Neural cell (in vitro differentiated cells): ENCODE results near the gene MAGI1. TPM values are rescaled to one million over a fixed set of nuclear protein-coding genes. Genes with fewer than 3 reads are reported as not detected.

Experiments used
- H2AFZ ChIP-seq: fragments of 200-600, 300-800 bp; sonication (generic), shearing (Covaris generic); 2 replicates; pipeline ENCODE4 v1.6.0; 2014; ENCODE audit warnings: low read depth, mild to moderate bottlenecking, antibody characterized with exemption, low read length, moderate library complexity
- H3F3A ChIP-seq: fragments of 200-600 bp; shearing (Covaris generic); 2 replicates; pipeline ENCODE4 v1.6.1; 2016; ENCODE audit warnings: mild to moderate bottlenecking, moderate library complexity, mixed read lengths, antibody characterized with exemption, low read length; ENCODE audit not compliant: insufficient read depth, poor library complexity, severe bottlenecking
- H3K27ac ChIP-seq: fragments of 200-600, 300-800 bp; sonication (generic), shearing (Covaris generic); 2 replicates; pipeline ENCODE4 v1.5.1; 2014; ENCODE audit warnings: mild to moderate bottlenecking, low read length, moderate library complexity
- H3K27me3 ChIP-seq: fragments of 300-800, 200-600 bp; sonication (generic), shearing (Covaris generic); 2 replicates; pipeline ENCODE4 v1.6.0; 2014; ENCODE audit warnings: mild to moderate bottlenecking, low read depth, low read length, moderate library complexity; ENCODE audit not compliant: insufficient read depth
- H3K36me3 ChIP-seq: fragments of 300-800, 200-600 bp; sonication (generic), shearing (Covaris generic); 2 replicates; pipeline ENCODE4 v1.5.1; 2014; ENCODE audit warnings: mild to moderate bottlenecking, antibody characterized with exemption, low read length, moderate library complexity; ENCODE audit not compliant: insufficient read depth
- H3K4me2 ChIP-seq: fragments of 300-800, 200-600 bp; sonication (generic), shearing (Covaris generic); 2 replicates; pipeline ENCODE4 v1.6.0; 2014; ENCODE audit warnings: mild to moderate bottlenecking, low read length
- H3K4me3 ChIP-seq: fragments of 300-800, 200-600 bp; sonication (generic), shearing (Covaris generic); 2 replicates; pipeline ENCODE4 v1.5.1; 2014; ENCODE audit warnings: mild to moderate bottlenecking, low read length, moderate library complexity
- H3K79me2 ChIP-seq: fragments of 200-600 bp; shearing (Covaris generic); replicated peaks from 2 replicates; pipeline ENCODE4 v1.6.0; 2014; ENCODE audit warnings: mild to moderate bottlenecking, low read length, moderate library complexity; ENCODE audit not compliant: insufficient read depth
- H3K9ac ChIP-seq: fragments of 300-800, 200-600 bp; sonication (generic), shearing (Covaris generic); 2 replicates; pipeline ENCODE4 v1.6.1; 2016; ENCODE audit warnings: mild to moderate bottlenecking, low read length, mixed read lengths
- H3K9me2 ChIP-seq: fragments of 200-600 bp; shearing (Covaris generic); 2 replicates; pipeline ENCODE4 v1.6.1; 2016; ENCODE audit warnings: mild to moderate bottlenecking, low read length, mixed read lengths; ENCODE audit not compliant: insufficient read depth
- H3K9me3 ChIP-seq: fragments of 200-600, 300-800 bp; sonication (generic), shearing (Covaris generic); 2 replicates; pipeline ENCODE4 v1.6.1; 2016; ENCODE audit warnings: mild to moderate bottlenecking, mixed run types, low read length, moderate library complexity, mixed read lengths
- H4K20me1 ChIP-seq: fragments of 200-600 bp; shearing (Covaris generic); 2 replicates; pipeline ENCODE4 v1.6.1; 2016; ENCODE audit warnings: mild to moderate bottlenecking, mixed run types; ENCODE audit not compliant: insufficient read depth
- CTCF ChIP-seq: fragments of 450-650 bp; IDR thresholded peaks from 2 replicates; pipeline ENCODE4 v1.5.1; 2014; ENCODE audit warnings: antibody characterized with exemption, mild to moderate bottlenecking, moderate library complexity; ENCODE audit not compliant: poor library complexity, severe bottlenecking
- EP300 ChIP-seq: fragments of 450-650 bp; conservative IDR thresholded peaks from 2 replicates; pipeline ENCODE4 v1.6.1; 2014; ENCODE audit warnings: antibody characterized with exemption, mild to moderate bottlenecking, moderate library complexity; ENCODE audit not compliant: poor library complexity, severe bottlenecking
- EZH2 ChIP-seq: fragments of 200-600, 300-800 bp; shearing (Covaris generic), sonication (generic); IDR thresholded peaks from 2 replicates; pipeline ENCODE4 v1.6.1; 2014; ENCODE audit warnings: antibody characterized with exemption, low read length, borderline replicate concordance, mild to moderate bottlenecking; ENCODE audit not compliant: insufficient read depth, poor library complexity, severe bottlenecking
- MXI1 ChIP-seq: fragments of 450-650 bp; conservative IDR thresholded peaks from 2 replicates; pipeline ENCODE4 v1.6.1; 2014; ENCODE audit warnings: antibody characterized with exemption, mild to moderate bottlenecking; ENCODE audit not compliant: poor library complexity, severe bottlenecking
- POLR2AphosphoS5 ChIP-seq: IDR thresholded peaks from 2 replicates; pipeline ENCODE4 v1.6.1; 2012
- RAD21 ChIP-seq: fragments of 450-650 bp; conservative IDR thresholded peaks from 2 replicates; pipeline ENCODE4 v1.6.1; 2014; ENCODE audit warnings: antibody characterized with exemption, mild to moderate bottlenecking, moderate library complexity
- REST ChIP-seq: IDR thresholded peaks from 2 replicates; pipeline ENCODE4 v1.6.1; 2012; ENCODE audit warnings: borderline replicate concordance
- SMC3 ChIP-seq: fragments of 450-650 bp; conservative IDR thresholded peaks from 2 replicates; pipeline ENCODE4 v1.6.1; 2014; ENCODE audit warnings: antibody characterized with exemption, mild to moderate bottlenecking, moderate library complexity; ENCODE audit not compliant: poor library complexity
- TAF1 ChIP-seq: IDR thresholded peaks from 2 replicates; pipeline ENCODE4 v1.6.1; 2012; ENCODE audit warnings: low read depth
- polyA plus RNA-seq: library from polyadenylated mRNA; depleted of rRNA; stranded (reverse); fragments of >200 nt; gene quantifications from 2 replicates; pipeline ENCODE4 v1.2.3, GENCODE V29; 2014

The MAGI1 gene
- polyA plus RNA-seq, 1 donor from 2014 or later: 44.7 TPM

GRCh38 chr3:65746848-65747247, 291.9 kb downstream of the MAGI1 start:
- Histone ChIP-seq H3K9ac (no peak overlapping the region), H3K27me3 (no peaks in the 10 kb centered on the region), H4K20me1 (no peaks in the 10 kb centered on the region), H3K4me2 (no peak overlapping the region), H3K27ac (no peak overlapping the region), H3K9me2 (no peaks in the 10 kb centered on the region), H3K79me2 (no peaks in the 10 kb centered on the region), H2AFZ (no peak overlapping the region), H3F3A (no peaks in the 10 kb centered on the region), H3K4me3 (no peak overlapping the region), H3K36me3 (no peaks in the 10 kb centered on the region), H3K9me3 (no peaks in the 10 kb centered on the region)
- TF ChIP-seq EP300: no peak
- no peak for TF ChIP-seq REST
- no peak for TF ChIP-seq EZH2
- no peak for TF ChIP-seq TAF1
- TF ChIP-seq POLR2AphosphoS5: no peak

DNA sequence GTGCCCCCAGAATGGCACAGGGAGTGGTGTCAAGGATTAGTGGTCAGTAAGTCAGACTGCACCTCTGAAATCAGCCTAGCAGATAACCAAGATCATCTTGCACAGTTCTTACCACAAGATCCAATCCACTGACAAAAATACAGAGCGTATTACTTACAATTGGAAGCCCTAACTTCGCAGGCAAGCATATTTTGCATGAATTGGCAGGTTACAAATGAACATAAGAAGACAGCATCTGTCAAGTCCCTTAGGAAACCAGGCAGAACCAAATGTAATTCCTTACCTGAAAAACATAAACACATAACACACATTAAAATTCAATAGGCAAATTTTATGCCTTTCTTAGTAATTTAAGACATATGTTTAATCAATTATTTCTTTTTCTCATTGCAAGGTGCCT, 293.4 kb downstream of the MAGI1 start:
- no peak overlapping the region for H3K4me3 ChIP-seq
- H3K27me3 ChIP-seq: no peaks in the 10 kb centered on the region
- H3K9me2 ChIP-seq: no peaks in the 10 kb centered on the region

More for the DNA sequence above, 293.4 kb downstream of the MAGI1 start:
- Histone ChIP-seq H3F3A (no peaks in the 10 kb centered on the region), H3K9me3 (no peaks in the 10 kb centered on the region), H3K79me2 (no peaks in the 10 kb centered on the region), H3K27ac (no peak overlapping the region), H2AFZ (no peak overlapping the region), H4K20me1 (no peaks in the 10 kb centered on the region), H3K9ac (no peak overlapping the region), H3K36me3 (no peaks in the 10 kb centered on the region), H3K4me2 (no peak overlapping the region)
- TF ChIP-seq EP300 (no peak), EZH2 (no peak), POLR2AphosphoS5 (no peak), CTCF (no peak), RAD21 (no peak), TAF1 (no peak), MXI1 (no peak), REST (no peak), SMC3 (no peak)
